Esophagus muscularis mucosa (tissue), 3 donors: ENCODE data around the gene NKAIN2.

Experiments used
- CTCF ChIP-seq, 3 experiments: fragments of 200-600 bp in 2 of 3; fragments of 450-650 bp in 1 of 3; sonication (generic) in 2 of 3; IDR thresholded peaks; one replicate each; pipeline ENCODE4 v1.5.1; 2017 to 2019; ENCODE audit warnings: antibody characterized with exemption in 3 of 3, mild to moderate bottlenecking in 2 of 3, moderate library complexity in 1 of 3
- POLR2A ChIP-seq: fragments of 450-650 bp; IDR thresholded peaks from one replicate; pipeline ENCODE4 v1.6.1; 2017; ENCODE audit warnings: antibody characterized with exemption, moderate library complexity, mild to moderate bottlenecking, low read depth
- POLR2AphosphoS5 ChIP-seq, 2 donors: sonication (generic); formaldehyde crosslinking; IDR thresholded peaks; one replicate each; pipeline ENCODE4 v1.6.1; 2017; ENCODE audit warnings: antibody characterized with exemption in 2 of 2

GRCh38 chr6:124670801-124671200, 867.1 kb downstream of the NKAIN2 start:
- TF ChIP-seq CTCF (IDR thresholded peaks at IDR 0.05) (no peak), POLR2A (no peak), POLR2AphosphoS5 (IDR thresholded peaks at IDR 0.05) (no peak)
